Measurements from ENCODE around the gene SAMSN1.

The SAMSN1 gene

GRCh38 chr21:14484188-14485009 lies 61.7 kb downstream of the SAMSN1 start:
- DNase-seq (ENCODE audit: low read depth), result no peak

- no peak for DNase-seq (ENCODE audit: low read depth)
These were observed 62.8 kb downstream of the SAMSN1 start for GRCh38 chr21:14483296-14483695.

- DNase-seq (ENCODE audit: low read depth), result no peak
These were observed 64.0 kb downstream of the SAMSN1 start for GRCh38 chr21:14482165-14482564.

- no peak for DNase-seq (ENCODE audit: low read depth)
These were observed 65.6 kb downstream of the SAMSN1 start for GRCh38 chr21:14480411-14481031.

- DNase-seq (ENCODE audit: low read depth), result no peak
These were observed 66.8 kb downstream of the SAMSN1 start for GRCh38 chr21:14479241-14479786.

- no peak for DNase-seq (ENCODE audit: low read depth)
These were observed 68.3 kb downstream of the SAMSN1 start for GRCh38 chr21:14477841-14478240.

GRCh38 chr21:14477133-14477532 lies 69.0 kb downstream of the SAMSN1 start:
- no peak for DNase-seq (ENCODE audit: low read depth)

- no peak for DNase-seq (ENCODE audit: low read depth)
These were observed 71.1 kb downstream of the SAMSN1 start for GRCh38 chr21:14474995-14475394.

- DNase-seq (ENCODE audit: low read depth), result no peak
These were observed 76.5 kb downstream of the SAMSN1 start for GRCh38 chr21:14469641-14470040.

- no peak for DNase-seq (ENCODE audit: low read depth)
These were observed 79.4 kb downstream of the SAMSN1 start for GRCh38 chr21:14466715-14467114.

- no peak for DNase-seq (ENCODE audit: low read depth)
These were observed 88.4 kb downstream of the SAMSN1 start for GRCh38 chr21:14457762-14458161.

GRCh38 chr21:14456911-14457310 lies 89.2 kb downstream of the SAMSN1 start:
- DNase-seq (ENCODE audit: low read depth), result no peak

GRCh38 chr21:14454016-14455009 lies 91.8 kb downstream of the SAMSN1 start:
- DNase-seq (ENCODE audit: low read depth), result no peak

- DNase-seq (ENCODE audit: low read depth), result no peak
These were observed 92.6 kb downstream of the SAMSN1 start for GRCh38 chr21:14453339-14454015.

GRCh38 chr21:14452727-14453241 lies 93.3 kb downstream of the SAMSN1 start:
- DNase-seq (ENCODE audit: low read depth), result no peak

- no peak for DNase-seq (ENCODE audit: low read depth)
These were observed 93.9 kb downstream of the SAMSN1 start for GRCh38 chr21:14452031-14452726.

GRCh38 chr21:14451546-14451945 lies 94.6 kb downstream of the SAMSN1 start:
- no peak for DNase-seq (ENCODE audit: low read depth)

GRCh38 chr21:14448784-14449183 lies 97.3 kb downstream of the SAMSN1 start:
- no peak for DNase-seq (ENCODE audit: low read depth)

- no peak for DNase-seq (ENCODE audit: low read depth)
These were observed 107.9 kb downstream of the SAMSN1 start for GRCh38 chr21:14438211-14438610.

GRCh38 chr21:14435423-14435822 lies 110.7 kb downstream of the SAMSN1 start:
- no peak for DNase-seq (ENCODE audit: low read depth)
